SK-N-SH (cell line): ENCODE data around the gene ADCY10. TPM values are rescaled to one million over a fixed set of nuclear protein-coding genes. Genes with fewer than 3 reads are reported as not detected.
A peak's percentile ranks its signal among the peaks of the same experiment; 100 is the strongest.

Experiments used
- CTCF ChIA-PET: fragments of 300-600, 350-600 bp; formaldehyde crosslinking; extraction: SDS; loops from one replicate; lab custom pipeline; 2021; lab: Yijun Ruan, JAX
- POLR2A ChIA-PET: fragments of 350-600 bp; sonication (Branson Sonifier 250); formaldehyde crosslinking; extraction: SDS; loops from one replicate; lab custom pipeline; 2020; ENCODE audit warnings: antibody characterized with exemption, inconsistent platforms; lab: Yijun Ruan, JAX
- DNase-seq: peaks from one replicate; pipeline ENCODE4 v3.0.0; 2012
- H2AFZ ChIP-seq: fragments of 200-600 bp; sonication (generic); 2 replicates; pipeline ENCODE4 v1.8.1; 2016; ENCODE audit warnings: antibody characterized with exemption, mild to moderate bottlenecking, low read depth
- H3F3A ChIP-seq: fragments of 200-600 bp; sonication (generic); replicated peaks from 2 replicates; pipeline ENCODE3; 2016; ENCODE audit warnings: antibody characterized with exemption, mild to moderate bottlenecking; ENCODE audit not compliant: insufficient read depth
- H3K27ac ChIP-seq, 2 experiments: fragments of 200-500 bp in 1 of 2; fragments of 200-600 bp in 1 of 2; sonication (Bioruptor generic) in 1 of 2; sonication (generic), shearing (Covaris generic) in 1 of 2; 2 replicates each; pipeline versions ENCODE4 v1.5.1 to v1.6.1; 2014 to 2016; ENCODE audit warnings: low read depth in 2 of 2, inconsistent platforms in 1 of 2, low read length in 1 of 2, mild to moderate bottlenecking in 1 of 2, mixed read lengths in 1 of 2
- H3K27me3 ChIP-seq: fragments of 200-600 bp; sonication (generic), shearing (Covaris generic); 2 replicates; pipeline ENCODE4 v1.6.1; 2016; ENCODE audit warnings: mixed run types; ENCODE audit not compliant: insufficient read depth
- H3K36me3 ChIP-seq, 2 experiments: fragments of 200-500 bp in 1 of 2; fragments of 200-600 bp in 1 of 2; sonication (Bioruptor generic) in 1 of 2; sonication (generic) in 1 of 2; replicated peaks in 1 of 2; 2 replicates each; pipeline versions ENCODE3 to v1.5.1; 2014 to 2016; ENCODE audit warnings: low read length in 1 of 2, mild to moderate bottlenecking in 1 of 2; ENCODE audit not compliant: insufficient read depth in 2 of 2, control insufficient read depth in 1 of 2
- H3K4me1 ChIP-seq, 2 experiments: fragments of 200-500 bp in 1 of 2; fragments of 200-600 bp in 1 of 2; sonication (Bioruptor generic) in 1 of 2; sonication (generic), shearing (Covaris generic) in 1 of 2; 2 replicates each; pipeline versions ENCODE4 v1.5.1 to v1.6.1; 2014 to 2016; ENCODE audit warnings: low read depth in 1 of 2, low read length in 1 of 2, mixed run types in 1 of 2; ENCODE audit not compliant: insufficient read depth in 2 of 2, control insufficient read depth in 1 of 2
- H3K4me2 ChIP-seq: fragments of 200-600 bp; sonication (generic), shearing (Covaris generic); 2 replicates; pipeline ENCODE4 v1.6.1; 2017; ENCODE audit warnings: mixed run types
- H3K4me3 ChIP-seq, 2 experiments: fragments of 200-500 bp in 1 of 2; fragments of 200-600 bp in 1 of 2; sonication (Bioruptor generic) in 1 of 2; sonication (generic), shearing (Covaris generic) in 1 of 2; 2 replicates each; pipeline versions ENCODE4 v1.5.1 to v1.8.1; 2014 to 2016; ENCODE audit warnings: low read depth in 2 of 2, inconsistent platforms in 1 of 2, low read length in 1 of 2, mild to moderate bottlenecking in 1 of 2, mixed read lengths in 1 of 2, moderate library complexity in 1 of 2
- H3K79me2 ChIP-seq: fragments of 200-600 bp; sonication (generic); 2 replicates; pipeline ENCODE4 v1.8.1; 2017; ENCODE audit warnings: mild to moderate bottlenecking; ENCODE audit not compliant: insufficient read depth
- H3K9ac ChIP-seq: fragments of 200-600 bp; sonication (generic); 2 replicates; pipeline ENCODE4 v1.6.1; 2017; ENCODE audit warnings: mixed run types
- H3K9me2 ChIP-seq: fragments of 200-600 bp; sonication (generic); 2 replicates; pipeline ENCODE4 v1.6.1; 2017; ENCODE audit warnings: mixed run types
- H3K9me3 ChIP-seq: fragments of 200-600 bp; sonication (generic); 2 replicates; pipeline ENCODE4 v1.6.1; 2017; ENCODE audit warnings: mixed run types, mild to moderate bottlenecking, moderate library complexity
- H4K20me1 ChIP-seq: fragments of 200-600 bp; sonication (generic); 2 replicates; pipeline ENCODE4 v1.6.1; 2017; ENCODE audit warnings: mild to moderate bottlenecking, mixed run types; ENCODE audit not compliant: insufficient read depth
- CHD2 ChIP-seq: fragments of 150-350 bp; IDR thresholded peaks from 2 replicates; pipeline ENCODE4 v1.6.1; 2018; ENCODE audit warnings: low read length; ENCODE audit not compliant: partially characterized antibody
- EZH2phosphoT487 ChIP-seq: fragments of 200-600 bp; sonication (generic); IDR thresholded peaks from 2 replicates; pipeline ENCODE4 v1.6.1; 2017; ENCODE audit warnings: low read depth, mixed run types, mild to moderate bottlenecking, antibody characterized with exemption, moderate library complexity, borderline replicate concordance
- FOSL2 ChIP-seq: IDR thresholded peaks from 2 replicates; pipeline ENCODE4 v1.4.0; 2012; ENCODE audit warnings: low read depth, mild to moderate bottlenecking, moderate library complexity, borderline replicate concordance
- FOXM1 ChIP-seq: IDR thresholded peaks from 2 replicates; pipeline ENCODE4 v1.4.0; 2012; ENCODE audit warnings: low read depth, mild to moderate bottlenecking
- GABPA ChIP-seq: IDR thresholded peaks from 2 replicates; pipeline ENCODE4 v1.4.0; 2012; ENCODE audit warnings: low read depth, mild to moderate bottlenecking
- GATA2 ChIP-seq: sonication (generic); formaldehyde crosslinking; IDR thresholded peaks from 2 replicates; pipeline ENCODE4 v1.5.0; 2020; ENCODE audit warnings: mild to moderate bottlenecking, missing genetic modification reagents
- JUND ChIP-seq: IDR thresholded peaks from 2 replicates; pipeline ENCODE4 v1.4.0; 2012
- MXI1 ChIP-seq: IDR thresholded peaks from 2 replicates; pipeline ENCODE4 v1.6.1; 2012; ENCODE audit warnings: mild to moderate bottlenecking, low read depth, low read length, improper control_type of control experiment
- POLR2AphosphoS5 ChIP-seq: IDR thresholded peaks from 2 replicates; pipeline ENCODE4 v1.6.1; 2012; ENCODE audit warnings: low read depth, low read length
- RAD21 ChIP-seq: IDR thresholded peaks from 2 replicates; pipeline ENCODE4 v1.6.1; 2012; ENCODE audit warnings: mild to moderate bottlenecking, low read length
- RCOR1 ChIP-seq: fragments of 150-350 bp; IDR thresholded peaks from 2 replicates; pipeline ENCODE4 v1.6.1; 2017; ENCODE audit warnings: antibody characterized with exemption, low read length
- TAF1 ChIP-seq: IDR thresholded peaks from 2 replicates; pipeline ENCODE4 v1.6.1; 2012; ENCODE audit warnings: low read depth, mild to moderate bottlenecking, low read length, moderate library complexity, borderline replicate concordance
- TEAD4 ChIP-seq: IDR thresholded peaks from 2 replicates; pipeline ENCODE4 v1.4.0; 2012; ENCODE audit warnings: mild to moderate bottlenecking, borderline replicate concordance; ENCODE audit not compliant: insufficient read depth
- YY1 ChIP-seq: IDR thresholded peaks from 2 replicates; pipeline ENCODE4 v1.4.0; 2012; ENCODE audit warnings: low read depth, mild to moderate bottlenecking
- WGBS: methylation state at CpG from one replicate; pipeline ENCODE4 v1.1.6; 2017; ENCODE audit warnings: low lambda C conversion rate; 5-methylcytosine and 5-hydroxymethylcytosine counted together
- polyA plus RNA-seq, 3 experiments: library from polyadenylated mRNA; depleted of rRNA; stranded (reverse); fragments of >200 nt; gene quantifications; 2 replicates each; pipeline ENCODE4 v1.2.3, GENCODE V29; 2012
- TF ChIP-seq, protein P1 (sequence below): fragments of 200-600 bp; sonication (generic); IDR thresholded peaks from 2 replicates; pipeline ENCODE4 v1.6.1; 2017; ENCODE audit warnings: antibody characterized with exemption, mild to moderate bottlenecking, moderate library complexity

Gene ADCY10
- 0.10 and 0.15 TPM in 2 replicates for polyA plus RNA-seq (2012; rRNA removed)
- polyA plus RNA-seq (2012; cell fraction: cytosol; rRNA removed) = 0.01 and 0.07 TPM in 2 replicates
- 0.12 and 0.18 TPM in 2 replicates for polyA plus RNA-seq (2012; cell fraction: nucleus; rRNA removed)

DNA sequence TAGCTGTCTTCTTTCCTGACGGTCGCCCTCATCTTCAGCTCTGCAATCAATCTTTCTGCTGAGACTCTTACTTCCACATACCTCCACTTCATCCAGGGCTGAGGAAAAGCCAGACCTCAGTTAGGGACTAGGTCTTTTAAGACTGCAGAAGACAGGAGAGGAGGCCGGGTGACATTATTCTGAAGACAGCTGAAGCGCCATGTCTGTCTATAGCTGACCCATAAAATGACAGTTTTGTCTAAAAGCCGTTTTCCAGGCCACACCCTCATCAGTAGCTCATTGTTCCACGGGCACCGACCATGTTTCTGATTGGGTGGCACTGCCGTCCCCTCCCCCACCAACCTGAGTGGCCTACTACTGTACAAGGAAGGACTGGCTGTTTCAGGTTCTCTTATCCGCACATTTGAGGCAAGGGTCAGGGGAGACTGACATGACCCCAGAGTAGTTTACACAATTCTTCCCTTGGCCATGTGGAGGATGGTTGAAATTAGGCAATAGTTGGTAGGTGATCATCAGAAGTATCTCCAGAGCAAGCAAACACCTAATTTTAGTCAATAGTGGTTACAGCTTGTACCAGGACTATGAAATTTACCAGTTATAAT lies at the start of gene ADCY10:
ADCY10 (minus strand) TSS at position 240 of the 602 bp plus-strand sequence. CDS start 8,994 bp downstream, outside the sequence.
- H3F3A ChIP-seq = peaks cover 5% of the 10 kb centered on the region
- POLR2A ChIA-PET = no interaction called here
- no peaks in the 10 kb centered on the region; a peak in 1 of 4 replicates for H3K4me1 ChIP-seq
- 95% methylated on average over 8 of the region's 9 CpGs for WGBS
- no peak within 1 kb of the TSS for H3K9ac ChIP-seq
- TF ChIP-seq YY1 (no peak), RCOR1 (no peak), GABPA (no peak), MXI1 (no peak), EZH2phosphoT487 (no peak), RAD21 (no peak), POLR2AphosphoS5 (no peak), FOSL2 (no peak), TAF1 (no peak), FOXM1 (no peak), CHD2 (no peak), GATA2 (CRISPR knock-in tag) (no peak), JUND (no peak), TEAD4 (no peak)
- TF ChIP-seq, protein P1, sequence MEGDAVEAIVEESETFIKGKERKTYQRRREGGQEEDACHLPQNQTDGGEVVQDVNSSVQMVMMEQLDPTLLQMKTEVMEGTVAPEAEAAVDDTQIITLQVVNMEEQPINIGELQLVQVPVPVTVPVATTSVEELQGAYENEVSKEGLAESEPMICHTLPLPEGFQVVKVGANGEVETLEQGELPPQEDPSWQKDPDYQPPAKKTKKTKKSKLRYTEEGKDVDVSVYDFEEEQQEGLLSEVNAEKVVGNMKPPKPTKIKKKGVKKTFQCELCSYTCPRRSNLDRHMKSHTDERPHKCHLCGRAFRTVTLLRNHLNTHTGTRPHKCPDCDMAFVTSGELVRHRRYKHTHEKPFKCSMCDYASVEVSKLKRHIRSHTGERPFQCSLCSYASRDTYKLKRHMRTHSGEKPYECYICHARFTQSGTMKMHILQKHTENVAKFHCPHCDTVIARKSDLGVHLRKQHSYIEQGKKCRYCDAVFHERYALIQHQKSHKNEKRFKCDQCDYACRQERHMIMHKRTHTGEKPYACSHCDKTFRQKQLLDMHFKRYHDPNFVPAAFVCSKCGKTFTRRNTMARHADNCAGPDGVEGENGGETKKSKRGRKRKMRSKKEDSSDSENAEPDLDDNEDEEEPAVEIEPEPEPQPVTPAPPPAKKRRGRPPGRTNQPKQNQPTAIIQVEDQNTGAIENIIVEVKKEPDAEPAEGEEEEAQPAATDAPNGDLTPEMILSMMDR = no peak
- TF ChIP-seq, all 33 proteins: peak for 0
- Histone ChIP-seq H3K4me2 (no peak within 1 kb of the TSS), H3K36me3 (peaks cover 15 to 21% of the 10 kb centered on the region in 2 experiments), H3K27ac (no peak within 1 kb of the TSS), H3K27me3 (no peaks in the 10 kb centered on the region), H3K4me3 (no peak within 1 kb of the TSS), H3K9me2 (no peaks in the 10 kb centered on the region), H2AFZ (no peak within 1 kb of the TSS), H3K79me2 (no peaks in the 10 kb centered on the region), H3K9me3 (no peaks in the 10 kb centered on the region), H4K20me1 (no peaks in the 10 kb centered on the region)
- no peak for DNase-seq
- CTCF ChIA-PET = no interaction called here

DNA sequence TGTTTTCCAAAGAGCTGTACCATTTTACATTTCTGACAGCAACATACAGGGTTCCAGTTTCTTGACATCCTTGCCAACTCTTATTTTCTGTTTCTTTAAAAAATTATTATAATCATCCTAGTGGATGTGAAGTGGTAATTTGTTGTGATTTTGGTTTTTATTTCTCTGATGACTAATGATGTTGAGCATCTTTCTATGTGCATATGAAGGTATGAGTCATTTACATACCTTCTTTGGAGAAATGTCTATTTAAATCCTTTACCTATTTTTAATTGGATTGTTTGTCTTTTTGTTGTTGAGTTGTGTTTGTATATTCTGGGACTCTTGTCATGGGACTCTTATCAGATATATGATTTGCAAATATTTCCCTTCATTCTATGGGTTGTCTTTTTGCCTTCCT lies 43.8 kb upstream of the ADCY10 start:
- Histone ChIP-seq H3K79me2 (peaks cover 80% of the 10 kb centered on the region), H3K9me2 (no peaks in the 10 kb centered on the region), H3K27ac (no peak overlapping the region), H3K36me3 (peaks cover 14 to 59% of the 10 kb centered on the region in 2 experiments), H2AFZ (no peak overlapping the region), H3K27me3 (no peaks in the 10 kb centered on the region), H3K4me2 (no peak overlapping the region), H3K9ac (no peak overlapping the region), H3K4me1 (no peaks in the 10 kb centered on the region), H3K4me3 (no peak overlapping the region), H3K9me3 (no peaks in the 10 kb centered on the region), H3F3A (peaks cover 14% of the 10 kb centered on the region), H4K20me1 (peaks cover 5% of the 10 kb centered on the region; the same call in 1 of the 2 replicates)
- ChIA-PET CTCF (no interaction called here), POLR2A (no interaction called here)
- TF ChIP-seq FOSL2 (peak; percentile 30; the same call in 1 of the 2 replicates), YY1 (no peak)
- no peak for DNase-seq
